C1 segment of cervical spinal cord (tissue), 14 donors: Measurements from ENCODE around the gene ITPR2.
"Not testable (repeated sequence)": the region's sequence is repeated elsewhere in the genome, so short reads cannot be mapped to it uniquely, and the experiment has no call there.

Experiments used
- DNase-seq, 14 donors: peaks; one replicate each; lab custom pipeline; 2025; lab: John Stamatoyannopoulos, UW

Gene ITPR2

DNA sequence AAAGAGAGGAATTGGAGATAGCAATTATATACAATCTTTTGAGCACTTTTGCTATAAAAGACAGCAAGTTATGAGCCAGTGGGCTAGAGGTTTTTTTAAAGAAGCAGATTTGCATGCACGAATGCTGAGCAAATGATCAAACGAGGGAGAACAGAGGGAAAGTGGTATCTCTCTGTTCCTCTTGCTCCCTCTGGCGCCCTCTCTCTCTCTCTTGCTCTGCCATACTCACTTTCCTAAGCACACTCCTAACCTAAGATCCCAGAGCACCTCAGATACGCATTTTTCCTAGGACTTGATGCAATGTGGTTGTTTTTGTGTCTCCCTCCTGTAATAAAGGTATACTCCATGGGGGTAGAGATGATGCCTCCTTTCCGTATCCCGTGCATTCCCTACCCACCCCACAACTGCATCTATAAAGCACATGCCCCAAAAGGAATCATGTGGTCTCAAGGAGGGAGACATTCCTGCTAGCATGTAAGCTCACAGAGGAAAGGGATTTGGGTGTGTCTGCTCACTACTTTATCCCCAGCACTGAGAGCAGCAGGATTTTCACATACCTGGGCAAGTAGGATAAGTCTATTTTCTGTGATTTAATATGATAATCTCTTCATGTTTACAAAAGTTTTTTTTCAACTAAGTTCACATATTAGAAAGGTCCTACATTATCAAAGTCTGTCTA is 367.4 kb downstream of the ITPR2 start:
- DNase-seq: no peak

DNA sequence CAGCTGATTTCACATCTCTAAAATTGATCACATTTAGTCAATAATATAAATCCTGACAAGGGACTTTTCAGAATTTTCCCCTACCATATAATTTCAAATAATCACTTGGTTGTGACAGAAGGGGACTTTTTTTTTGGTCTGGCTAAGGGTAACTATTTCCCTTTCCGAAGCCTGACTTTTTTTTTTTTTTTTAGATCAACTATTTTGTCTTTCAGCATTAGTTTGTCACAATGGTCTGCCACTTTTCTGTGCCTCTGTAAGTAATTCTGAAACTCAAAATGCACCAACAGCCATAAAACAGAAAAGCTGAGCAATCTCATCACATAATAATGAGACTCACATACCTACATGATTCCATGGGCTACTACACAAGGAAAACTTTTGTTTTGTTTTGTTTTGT is 371.2 kb downstream of the ITPR2 start:
- DNase-seq: no peak

DNA sequence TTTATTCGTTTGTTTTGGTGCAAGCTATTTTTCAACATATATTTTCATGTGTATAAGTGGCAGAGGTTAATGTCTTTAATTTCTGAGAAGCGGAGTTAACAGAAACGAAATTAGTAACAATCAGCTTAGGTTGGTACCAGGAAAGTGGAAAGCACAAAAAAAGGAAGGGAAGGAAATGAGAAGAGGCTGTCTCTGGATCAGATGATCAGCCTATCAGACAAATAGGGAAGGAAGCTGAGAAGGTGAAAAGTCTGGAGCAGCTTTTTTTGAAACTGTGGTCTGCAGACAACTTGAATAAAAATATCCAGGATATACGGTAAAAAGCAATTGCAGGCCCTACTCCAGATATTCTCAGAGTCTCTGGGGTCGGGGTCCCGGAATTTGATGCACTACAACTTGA is 372.6 kb downstream of the ITPR2 start:
- no peak for DNase-seq

DNA sequence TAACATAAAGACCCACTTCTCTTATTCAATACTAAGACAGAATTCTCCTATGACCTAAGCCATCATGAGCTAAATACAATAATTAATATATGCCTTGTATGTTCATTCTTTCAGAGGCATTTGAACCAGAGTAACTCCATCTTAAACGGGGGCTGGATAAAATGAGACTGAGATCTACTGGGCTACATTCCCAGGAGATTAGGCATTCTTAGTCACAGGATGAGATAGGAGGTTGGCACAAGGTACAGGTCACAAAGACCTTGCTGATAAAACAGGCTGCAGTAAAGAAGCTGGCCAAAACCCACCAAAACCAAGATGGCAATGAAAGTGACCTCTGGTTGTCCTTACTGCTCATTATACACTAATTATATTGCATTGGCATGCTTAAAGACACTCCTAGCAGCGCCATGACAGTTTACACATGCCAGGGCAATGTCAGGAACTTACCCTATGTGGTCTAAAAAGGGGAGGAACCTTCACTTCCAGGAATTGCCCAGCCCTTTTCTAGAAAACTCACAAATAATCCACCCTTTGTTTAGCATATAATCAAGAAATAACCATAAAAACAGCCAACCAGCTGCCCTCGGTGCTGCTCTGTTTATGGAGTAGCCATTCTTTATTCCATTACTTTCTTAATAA is 376.9 kb downstream of the ITPR2 start:
- no peak for DNase-seq

DNA sequence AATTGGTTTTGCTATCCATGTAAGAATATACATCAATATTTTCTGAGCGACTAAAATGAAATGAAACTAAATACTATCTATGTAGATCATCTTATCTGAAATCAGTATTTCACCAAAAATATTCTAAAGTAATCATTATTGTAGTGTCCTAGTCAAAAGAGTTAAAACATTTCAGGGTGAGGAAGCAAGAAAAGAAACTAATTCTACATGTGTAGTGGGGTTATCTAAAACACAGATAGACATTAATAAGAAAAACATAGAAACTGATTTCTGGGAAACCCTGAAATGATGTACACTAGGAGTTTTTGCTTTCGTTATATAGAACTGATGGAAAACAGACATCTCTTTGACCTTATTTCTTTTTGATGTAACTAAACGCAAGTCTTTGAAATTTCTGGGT is 379.7 kb downstream of the ITPR2 start:
- DNase-seq: no peak

DNA sequence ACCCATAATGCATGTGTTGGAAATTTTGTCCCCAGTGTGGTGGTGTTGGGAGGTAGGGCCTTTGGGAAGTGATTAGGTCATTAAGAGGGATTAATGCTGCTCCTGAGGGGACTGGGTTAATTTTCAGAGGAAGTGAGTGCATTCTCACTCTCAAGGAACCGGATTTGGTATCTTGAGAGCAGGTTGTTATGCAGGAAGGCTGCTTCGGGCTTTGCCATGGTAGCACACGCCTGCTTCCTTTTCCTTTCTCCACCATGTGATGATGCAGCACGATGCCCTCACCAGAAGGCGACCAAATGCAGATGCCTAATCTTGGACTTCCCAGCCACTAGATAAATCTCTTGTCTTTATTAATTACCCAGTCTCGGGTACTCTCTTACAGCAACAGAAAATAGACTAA is 380.5 kb downstream of the ITPR2 start:
- DNase-seq: no peak

DNA sequence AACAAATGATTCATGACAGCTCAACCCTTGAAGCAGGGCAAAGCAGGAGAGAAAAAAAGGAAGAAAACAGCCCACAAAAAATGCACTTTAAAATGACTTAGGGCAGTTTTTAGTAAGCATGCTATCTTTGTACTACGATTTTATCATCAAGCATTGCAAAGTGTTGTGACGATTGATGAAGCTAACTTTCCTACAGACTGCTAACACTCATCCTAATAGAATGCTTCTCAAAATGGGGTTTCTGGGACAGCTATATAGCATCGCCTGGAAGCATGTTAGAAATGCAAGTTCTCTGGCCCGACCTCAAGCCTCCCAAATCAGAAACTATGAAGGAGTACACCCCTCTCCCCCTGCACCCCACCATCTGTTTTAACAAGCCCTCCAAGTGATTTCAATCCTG is 381.2 kb downstream of the ITPR2 start:
- no peak for DNase-seq

DNA sequence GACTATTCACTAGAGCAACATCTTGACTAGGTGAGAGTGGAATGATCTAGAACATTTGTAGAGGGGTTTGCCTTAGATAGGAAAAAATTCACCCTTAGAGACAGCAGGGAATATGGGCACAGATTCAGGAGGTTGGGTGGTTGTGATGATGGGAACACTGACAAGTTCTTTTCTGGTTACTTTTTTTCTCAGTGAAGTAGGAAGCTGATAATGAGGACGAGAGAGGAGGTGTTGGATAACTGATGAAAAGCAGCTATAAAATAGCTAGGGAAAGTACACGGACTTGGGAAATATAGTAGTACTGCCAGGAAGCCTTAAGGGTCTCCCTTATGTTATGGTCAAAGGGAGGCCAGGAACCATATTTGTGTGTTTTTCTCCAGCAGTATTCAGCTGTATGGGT is 387.1 kb downstream of the ITPR2 start:
- DNase-seq: no peak

DNA sequence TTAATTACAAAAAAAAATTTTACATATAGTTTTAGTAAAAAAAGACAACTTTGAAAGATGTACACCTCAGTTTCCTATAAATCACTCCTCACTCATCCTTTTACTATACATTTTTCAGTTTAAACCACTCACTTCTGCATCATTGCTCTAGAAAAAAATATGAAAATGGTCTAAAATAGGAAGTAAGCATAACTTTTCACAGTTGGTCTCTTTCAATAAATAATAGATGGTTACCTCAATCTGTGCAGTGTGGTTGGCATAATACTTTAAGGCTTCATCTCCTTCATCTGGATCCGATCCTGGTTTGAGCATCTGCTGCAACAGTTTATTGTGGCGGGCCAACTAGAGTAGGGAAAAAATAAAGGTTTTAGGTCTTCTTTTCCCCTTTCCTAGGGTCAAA is 389.7 kb downstream of the ITPR2 start:
- no peak for DNase-seq

DNA sequence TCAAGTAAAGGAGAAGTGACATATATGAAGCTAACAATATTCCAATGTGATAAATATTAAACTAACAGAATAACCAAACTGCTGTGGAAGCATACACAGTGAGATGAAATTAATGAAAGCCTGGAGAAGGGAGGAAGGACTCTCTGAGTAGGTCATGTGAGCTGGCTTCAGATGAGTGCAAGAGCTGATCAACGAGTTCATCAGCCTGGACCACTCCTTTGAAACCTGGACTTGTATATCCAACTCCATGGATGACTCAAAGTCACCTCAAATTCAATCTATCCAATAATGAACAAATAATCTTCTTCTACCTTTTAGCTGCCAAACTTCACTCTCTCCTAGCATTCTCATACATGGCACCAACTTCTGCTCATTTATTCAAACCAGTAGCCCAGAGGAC is 391.6 kb downstream of the ITPR2 start:
- DNase-seq: no peak

DNA sequence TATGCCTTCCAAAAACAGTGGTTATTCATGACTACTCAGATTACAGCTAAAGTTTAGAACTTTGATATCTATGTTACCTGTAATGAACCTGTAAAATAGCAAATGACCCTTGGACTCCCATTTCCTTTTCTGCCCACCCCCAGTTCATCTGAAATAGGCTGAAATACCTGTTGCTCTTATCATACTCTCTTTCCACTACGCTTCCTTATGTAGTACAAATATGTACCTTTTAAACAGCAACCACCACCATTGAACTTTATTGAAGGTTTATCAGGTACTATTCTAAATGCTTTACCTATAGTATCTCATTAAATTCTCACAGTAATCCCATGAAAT is 398.0 kb downstream of the ITPR2 start:
- DNase-seq: no peak

DNA sequence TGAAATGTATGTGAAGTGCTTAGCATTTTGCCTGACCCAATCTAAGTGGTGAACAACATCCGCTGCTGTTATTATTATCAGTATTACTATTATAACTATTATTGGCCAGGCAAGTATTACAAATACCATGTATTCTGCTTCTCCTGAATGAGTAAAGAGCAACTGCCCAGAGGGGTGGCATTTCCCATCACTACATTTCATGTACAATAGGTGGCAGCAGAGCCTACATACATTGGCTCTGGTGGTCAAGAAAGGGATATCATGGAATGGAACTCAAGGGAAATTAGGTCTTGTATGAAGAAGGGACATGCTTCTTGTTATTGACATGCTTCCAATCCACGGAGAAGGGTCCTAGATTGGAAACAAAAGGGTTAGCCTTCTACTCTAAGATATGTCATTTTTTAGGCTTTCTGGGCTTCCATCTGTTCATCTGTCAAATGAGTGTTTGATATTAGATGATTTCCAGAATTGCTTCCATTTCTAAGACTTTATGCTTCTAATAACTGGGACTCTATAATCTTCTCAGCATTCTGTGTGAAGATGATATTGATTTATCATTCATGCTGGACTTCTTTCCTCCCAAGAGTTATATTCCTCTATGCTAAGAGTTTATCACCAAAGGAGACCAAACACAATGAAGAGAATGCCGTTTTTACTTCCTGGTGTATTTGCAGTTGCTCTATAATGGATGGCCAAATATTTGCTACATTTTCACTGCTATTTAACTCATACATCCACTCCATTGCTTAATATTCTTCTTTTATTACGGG is 398.5 kb downstream of the ITPR2 start:
- no peak for DNase-seq

DNA sequence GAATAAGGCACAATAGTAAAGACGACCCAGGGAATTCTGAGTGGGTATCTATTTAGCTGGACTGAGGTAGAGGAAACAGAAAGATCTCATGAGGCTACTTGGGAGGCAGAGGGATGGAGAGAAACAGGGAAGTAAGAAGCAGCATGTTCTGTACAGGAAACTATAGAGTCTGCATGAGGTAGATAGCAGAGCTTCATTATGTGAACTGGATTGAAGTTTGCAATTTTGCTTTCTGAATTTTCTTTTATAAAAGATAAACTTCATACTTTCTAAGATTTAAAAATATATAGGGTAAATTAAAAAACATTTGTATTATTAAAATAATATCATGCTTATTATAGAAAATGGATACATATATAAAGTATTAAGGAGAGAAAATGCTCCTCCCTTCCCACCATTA is 399.3 kb downstream of the ITPR2 start:
- DNase-seq: not testable (repeated sequence)

DNA sequence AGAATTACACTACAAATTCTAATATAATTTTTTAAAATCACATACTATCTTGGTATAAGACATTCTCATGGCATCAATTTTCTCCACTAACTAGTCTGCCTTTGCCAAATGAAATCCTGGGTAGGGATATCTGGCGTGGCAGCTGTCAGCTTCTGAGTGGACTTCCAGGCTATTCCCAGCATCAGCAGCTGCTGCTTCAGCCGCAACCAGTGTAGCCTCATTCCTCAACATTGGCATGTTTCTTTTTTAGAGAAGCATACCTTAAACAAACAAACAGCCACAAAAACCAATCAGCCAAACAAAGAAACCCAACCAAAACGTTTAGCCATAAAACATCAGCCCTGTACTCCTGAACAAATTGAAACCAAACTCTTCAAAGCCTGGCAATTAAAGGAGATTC is 401.8 kb downstream of the ITPR2 start:
- DNase-seq: no peak

DNA sequence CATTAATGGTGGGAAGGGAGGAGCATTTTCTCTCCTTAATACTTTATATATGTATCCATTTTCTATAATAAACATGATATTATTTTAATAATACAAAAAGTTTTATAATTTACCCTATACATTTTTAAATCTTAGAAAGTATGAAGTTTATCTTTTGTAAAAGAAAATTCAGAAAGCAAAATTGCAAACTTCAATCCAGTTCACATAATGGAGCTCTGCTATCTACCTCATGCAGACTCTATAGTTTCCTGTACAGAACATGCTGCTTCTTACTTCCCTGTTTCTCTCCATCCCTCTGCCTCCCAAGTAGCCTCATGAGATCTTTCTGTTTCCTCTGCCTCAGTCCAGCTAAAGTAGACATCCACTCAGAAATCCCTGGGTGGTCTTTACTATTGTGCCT is 402.4 kb downstream of the ITPR2 start:
- not testable (repeated sequence) for DNase-seq

DNA sequence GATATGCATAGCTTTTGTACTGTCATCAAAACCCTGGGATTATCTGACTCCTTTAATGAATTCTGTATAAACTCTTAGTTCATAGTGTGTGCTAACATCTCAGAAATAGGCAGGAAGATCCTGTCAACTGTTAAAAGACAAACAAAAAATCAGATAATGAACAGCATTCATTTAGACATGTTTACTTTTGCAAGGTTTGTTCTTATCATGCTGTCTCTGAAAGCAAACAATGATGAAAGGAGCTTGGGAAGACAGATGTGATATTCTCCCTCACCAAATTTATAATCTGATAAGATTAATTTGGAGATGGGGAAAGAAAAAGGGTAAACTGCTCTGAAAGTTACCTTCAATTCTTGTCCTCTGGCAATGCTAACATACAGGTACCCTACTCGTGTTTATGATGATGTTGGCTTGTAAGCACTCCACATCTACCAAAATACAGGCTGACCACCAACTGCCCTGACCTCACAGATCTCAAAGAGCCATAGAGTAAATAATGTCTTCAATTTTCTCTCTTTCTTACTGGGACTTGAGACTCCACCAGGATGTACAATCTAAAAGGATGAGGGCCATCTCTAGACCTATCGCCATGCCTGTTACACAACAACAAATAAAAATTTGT is 403.8 kb downstream of the ITPR2 start:
- no peak for DNase-seq

DNA sequence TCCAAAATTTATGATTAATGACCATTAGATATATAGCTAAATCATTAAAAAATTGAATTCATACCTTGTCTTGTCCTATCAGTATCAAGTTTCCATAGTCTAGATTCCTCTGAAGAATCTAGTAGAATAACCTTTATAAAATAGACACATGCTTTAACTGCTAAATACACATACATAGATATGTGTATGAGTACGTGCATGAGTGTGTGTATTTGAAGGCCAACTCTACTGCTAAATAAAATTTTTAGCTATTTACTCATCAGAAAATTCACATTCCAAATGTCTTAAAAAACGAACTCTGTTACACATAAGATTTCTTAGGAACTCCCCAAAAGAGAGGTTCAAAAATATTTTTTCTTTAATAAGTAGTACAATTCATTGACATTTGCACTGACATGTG is 404.6 kb downstream of the ITPR2 start:
- DNase-seq: no peak

DNA sequence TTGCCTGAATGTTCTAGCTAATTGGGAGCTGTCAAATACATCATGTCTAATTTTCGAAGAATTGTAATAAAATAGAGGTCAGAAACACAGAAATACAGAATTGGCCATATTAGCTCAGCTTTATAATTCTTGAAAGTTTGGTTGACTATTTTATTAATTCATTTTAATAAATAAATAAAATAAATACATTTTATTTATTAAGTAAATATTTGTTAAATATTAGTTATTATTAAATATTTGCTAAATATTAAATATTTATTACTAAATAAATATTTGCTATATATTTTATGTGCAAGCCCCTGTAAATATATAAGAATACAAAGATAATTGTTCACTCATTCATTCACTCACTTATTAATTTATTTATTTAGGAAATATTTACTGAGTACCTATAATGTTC is 406.3 kb downstream of the ITPR2 start:
- DNase-seq: no peak

DNA sequence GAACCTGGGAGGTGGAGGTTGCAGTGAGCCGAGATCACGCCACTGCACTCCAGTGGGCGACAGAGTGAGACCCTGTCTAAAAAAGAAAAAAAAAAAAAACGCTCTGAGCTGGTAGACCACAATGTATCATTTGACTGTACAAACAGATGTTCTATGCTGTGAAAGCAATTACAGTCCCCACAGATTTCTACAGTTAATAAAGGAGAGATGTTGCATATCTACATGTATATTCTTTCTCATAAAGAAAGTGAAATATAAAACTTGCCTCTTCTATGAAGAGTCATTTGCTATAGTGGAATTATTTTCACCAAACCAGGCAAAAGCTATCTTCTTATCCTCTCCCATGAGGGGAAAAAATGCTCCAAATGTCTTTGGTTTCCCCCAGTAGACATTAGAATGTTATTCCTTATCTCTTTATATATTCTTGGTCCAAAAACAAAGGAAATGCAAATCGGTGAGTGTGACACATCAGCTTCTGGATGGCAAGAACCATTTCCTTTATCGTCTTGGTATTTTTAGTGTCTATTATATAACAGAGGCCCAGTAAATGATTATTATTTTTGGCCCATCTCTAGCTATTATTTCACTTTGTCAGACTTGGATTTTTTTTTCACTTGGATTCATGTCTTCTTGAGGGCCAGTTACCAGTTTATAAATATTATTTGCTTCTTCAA is 407.3 kb downstream of the ITPR2 start:
- no peak for DNase-seq

DNA sequence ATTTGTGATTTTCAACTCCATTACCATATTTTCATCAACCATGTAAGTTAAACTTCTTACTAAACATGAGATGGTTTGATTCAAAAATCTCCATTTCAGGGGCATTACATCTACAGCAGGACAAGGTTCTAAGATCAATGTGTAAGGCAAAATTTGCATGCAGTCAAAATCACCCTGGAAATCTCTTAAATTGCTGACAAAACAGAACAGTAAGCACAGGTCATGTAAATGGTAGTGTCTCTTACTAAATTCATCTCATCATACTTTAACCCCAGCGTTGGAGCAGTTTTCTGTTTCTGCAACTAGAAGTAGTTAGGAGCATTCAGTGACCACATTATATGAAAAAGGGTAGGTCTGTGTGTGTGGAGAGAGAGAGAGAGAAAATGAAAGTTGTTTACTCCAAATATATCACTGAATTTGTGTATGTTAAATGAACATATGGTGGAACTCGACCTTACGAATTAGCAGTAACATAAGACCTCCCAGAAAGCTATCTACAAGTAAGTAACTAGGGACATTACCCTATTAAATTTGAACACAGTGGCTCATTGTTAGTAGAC is 410.1 kb downstream of the ITPR2 start:
- no peak for DNase-seq

DNA sequence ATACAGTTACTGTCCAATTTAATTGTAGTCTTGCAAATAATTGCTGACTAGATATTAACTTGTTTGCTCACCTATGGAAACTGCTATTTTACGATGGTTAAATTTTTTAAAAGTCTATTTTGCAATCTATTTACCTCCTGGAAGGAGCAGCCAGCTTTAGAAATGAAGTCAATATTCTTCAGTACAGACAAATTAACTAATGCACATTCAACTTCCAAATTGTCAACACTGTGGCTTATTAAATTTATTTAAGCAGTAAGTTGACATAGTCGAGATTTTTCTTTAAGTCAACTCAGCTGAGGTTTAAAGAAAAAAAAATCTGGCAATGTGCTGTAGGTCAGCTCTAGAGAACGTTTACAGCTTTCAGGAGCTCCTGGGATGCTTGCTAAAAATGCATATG is 416.4 kb downstream of the ITPR2 start:
- no peak for DNase-seq

DNA sequence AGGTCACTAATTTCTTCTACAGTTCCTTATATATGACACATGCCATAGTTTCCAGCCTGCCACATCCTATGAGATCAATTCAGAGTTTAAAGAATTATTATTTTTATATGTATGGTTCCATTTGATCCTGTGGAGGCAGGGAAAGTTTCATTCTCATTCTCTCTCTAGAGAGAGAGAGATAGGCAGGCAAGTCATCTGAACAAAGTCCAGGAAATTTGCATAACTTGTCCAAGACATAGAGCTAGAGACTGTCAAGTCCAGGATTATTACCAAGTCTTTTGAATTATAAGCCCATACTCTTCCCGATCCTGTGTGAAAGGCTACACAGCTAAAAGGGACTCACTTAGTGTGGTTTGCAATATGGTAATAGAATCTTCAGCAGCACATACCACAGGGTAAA is 422.3 kb downstream of the ITPR2 start:
- DNase-seq: no peak
